ENCODE measurements around the gene PPFIA3.
"Not testable (repeated sequence)": the region's sequence is repeated elsewhere in the genome, so short reads cannot be mapped to it uniquely, and the experiment has no call there.

Gene PPFIA3

GRCh38 chr19:49125025-49125731 is 5.8 kb downstream of the PPFIA3 start:
- peaks cover 23 to 24% of the 10 kb centered on the region in 2 donors for H3K4me1 ChIP-seq (ENCODE audit: control insufficient read depth in 2 of 2, insufficient read depth in 2 of 2, low read length in 2 of 2)
- H3K9ac ChIP-seq (ENCODE audit: low read depth in 1 of 2, low read length in 2 of 2) = peak overlapping the region; percentile 41 to 67
- peak overlapping the region; percentile 64 to 75 for H3K27ac ChIP-seq (ENCODE audit: low read depth in 2 of 2, low read length in 2 of 2)
- H3K27me3 ChIP-seq (ENCODE audit: control insufficient read depth in 2 of 2, insufficient read depth in 2 of 2, low read length in 2 of 2) = peaks cover 2 to 3% of the 10 kb centered on the region in 2 donors
- H3K4me3 ChIP-seq (ENCODE audit: low read length in 2 of 2) = peak overlapping the region in 1 of 2 donors; percentile 49
- H3K9me3 ChIP-seq (ENCODE audit: control insufficient read depth in 2 of 2, low read length in 2 of 2) = no peaks in the 10 kb centered on the region
- no peaks in the 10 kb centered on the region for H3K36me3 ChIP-seq (ENCODE audit: control insufficient read depth in 2 of 2, insufficient read depth in 2 of 2, low read length in 2 of 2)

GRCh38 chr19:49126575-49126974 is 7.2 kb downstream of the PPFIA3 start:
- Histone ChIP-seq H3K27me3 (ENCODE audit: control insufficient read depth in 2 of 2, insufficient read depth in 2 of 2, low read length in 2 of 2) (no peaks in the 10 kb centered on the region), H3K36me3 (ENCODE audit: control insufficient read depth in 2 of 2, insufficient read depth in 2 of 2, low read length in 2 of 2) (no peaks in the 10 kb centered on the region), H3K4me1 (ENCODE audit: control insufficient read depth in 2 of 2, insufficient read depth in 2 of 2, low read length in 2 of 2) (peaks cover 19 to 22% of the 10 kb centered on the region in 2 donors), H3K27ac (ENCODE audit: low read depth in 2 of 2, low read length in 2 of 2) (no peak overlapping the region), H3K4me3 (ENCODE audit: low read length in 2 of 2) (no peak overlapping the region), H3K9ac (ENCODE audit: low read depth in 1 of 2, low read length in 2 of 2) (no peak overlapping the region), H3K9me3 (ENCODE audit: control insufficient read depth in 2 of 2, low read length in 2 of 2) (no peaks in the 10 kb centered on the region)

- H3K9me3 ChIP-seq (ENCODE audit: control insufficient read depth in 2 of 2, low read length in 2 of 2); H3K27ac ChIP-seq (ENCODE audit: low read depth in 2 of 2, low read length in 2 of 2); H3K27me3 ChIP-seq (ENCODE audit: control insufficient read depth in 2 of 2, insufficient read depth in 2 of 2, low read length in 2 of 2); H3K36me3 ChIP-seq (ENCODE audit: control insufficient read depth in 2 of 2, insufficient read depth in 2 of 2, low read length in 2 of 2); H3K9ac ChIP-seq (ENCODE audit: low read depth in 1 of 2, low read length in 2 of 2): not testable (repeated sequence)
- peaks cover 19 to 22% of the 10 kb centered on the region in 2 donors for H3K4me1 ChIP-seq (ENCODE audit: control insufficient read depth in 2 of 2, insufficient read depth in 2 of 2, low read length in 2 of 2)
- peak overlapping the region in 1 of 2 donors; percentile 53 for H3K4me3 ChIP-seq (ENCODE audit: low read length in 2 of 2)
These were observed 7.9 kb downstream of the PPFIA3 start for GRCh38 chr19:49127225-49127624.

GRCh38 chr19:49127674-49128544 is 8.6 kb downstream of the PPFIA3 start:
- H3K9ac ChIP-seq (ENCODE audit: low read depth in 1 of 2, low read length in 2 of 2) = peak overlapping the region in 1 of 2 donors; percentile 58
- H3K4me3 ChIP-seq (ENCODE audit: low read length in 2 of 2) = peak overlapping the region; percentile 58 to 76
- peaks cover 19 to 22% of the 10 kb centered on the region in 2 donors for H3K4me1 ChIP-seq (ENCODE audit: control insufficient read depth in 2 of 2, insufficient read depth in 2 of 2, low read length in 2 of 2)
- no peaks in the 10 kb centered on the region for H3K36me3 ChIP-seq (ENCODE audit: control insufficient read depth in 2 of 2, insufficient read depth in 2 of 2, low read length in 2 of 2)
- no peaks in the 10 kb centered on the region for H3K9me3 ChIP-seq (ENCODE audit: control insufficient read depth in 2 of 2, low read length in 2 of 2)
- no peaks in the 10 kb centered on the region for H3K27me3 ChIP-seq (ENCODE audit: control insufficient read depth in 2 of 2, insufficient read depth in 2 of 2, low read length in 2 of 2)
- peak overlapping the region; percentile 80 to 87 for H3K27ac ChIP-seq (ENCODE audit: low read depth in 2 of 2, low read length in 2 of 2)

GRCh38 chr19:49128545-49129237 is 9.3 kb downstream of the PPFIA3 start:
- no peaks in the 10 kb centered on the region for H3K27me3 ChIP-seq (ENCODE audit: control insufficient read depth in 2 of 2, insufficient read depth in 2 of 2, low read length in 2 of 2)
- H3K9ac ChIP-seq (ENCODE audit: low read depth in 1 of 2, low read length in 2 of 2) = no peak overlapping the region
- H3K9me3 ChIP-seq (ENCODE audit: control insufficient read depth in 2 of 2, low read length in 2 of 2) = no peaks in the 10 kb centered on the region
- peaks cover 21 to 22% of the 10 kb centered on the region in 2 donors for H3K4me1 ChIP-seq (ENCODE audit: control insufficient read depth in 2 of 2, insufficient read depth in 2 of 2, low read length in 2 of 2)
- H3K4me3 ChIP-seq (ENCODE audit: low read length in 2 of 2) = peak overlapping the region; percentile 58 to 76
- H3K27ac ChIP-seq (ENCODE audit: low read depth in 2 of 2, low read length in 2 of 2) = peak overlapping the region; percentile 8 to 80
- no peaks in the 10 kb centered on the region for H3K36me3 ChIP-seq (ENCODE audit: control insufficient read depth in 2 of 2, insufficient read depth in 2 of 2, low read length in 2 of 2)

- Histone ChIP-seq H3K27ac (ENCODE audit: low read depth in 2 of 2, low read length in 2 of 2) (no peak overlapping the region), H3K9ac (ENCODE audit: low read depth in 1 of 2, low read length in 2 of 2) (no peak overlapping the region), H3K4me1 (ENCODE audit: control insufficient read depth in 2 of 2, insufficient read depth in 2 of 2, low read length in 2 of 2) (peaks cover 21 to 22% of the 10 kb centered on the region in 2 donors), H3K36me3 (ENCODE audit: control insufficient read depth in 2 of 2, insufficient read depth in 2 of 2, low read length in 2 of 2) (no peaks in the 10 kb centered on the region), H3K4me3 (ENCODE audit: low read length in 2 of 2) (peak overlapping the region in 1 of 2 donors; percentile 76), H3K9me3 (ENCODE audit: control insufficient read depth in 2 of 2, low read length in 2 of 2) (no peaks in the 10 kb centered on the region), H3K27me3 (ENCODE audit: control insufficient read depth in 2 of 2, insufficient read depth in 2 of 2, low read length in 2 of 2) (no peaks in the 10 kb centered on the region)
These were observed 9.9 kb downstream of the PPFIA3 start for GRCh38 chr19:49129238-49129583.

GRCh38 chr19:49130325-49130724 is 11.0 kb downstream of the PPFIA3 start:
- no peaks in the 10 kb centered on the region for H3K9me3 ChIP-seq (ENCODE audit: control insufficient read depth in 2 of 2, low read length in 2 of 2)
- H3K27me3 ChIP-seq (ENCODE audit: control insufficient read depth in 2 of 2, insufficient read depth in 2 of 2, low read length in 2 of 2) = no peaks in the 10 kb centered on the region
- H3K4me3 ChIP-seq (ENCODE audit: low read length in 2 of 2) = no peak overlapping the region
- H3K9ac ChIP-seq (ENCODE audit: low read depth in 1 of 2, low read length in 2 of 2) = no peak overlapping the region
- H3K36me3 ChIP-seq (ENCODE audit: control insufficient read depth in 2 of 2, insufficient read depth in 2 of 2, low read length in 2 of 2) = no peaks in the 10 kb centered on the region
- H3K4me1 ChIP-seq (ENCODE audit: control insufficient read depth in 2 of 2, insufficient read depth in 2 of 2, low read length in 2 of 2) = peaks cover 13 to 18% of the 10 kb centered on the region in 2 donors
- no peak overlapping the region for H3K27ac ChIP-seq (ENCODE audit: low read depth in 2 of 2, low read length in 2 of 2)

GRCh38 chr19:49132974-49133609 is 13.7 kb downstream of the PPFIA3 start:
- peak overlapping the region; percentile 23 to 48 for H3K27ac ChIP-seq (ENCODE audit: low read depth in 2 of 2, low read length in 2 of 2)
- peak overlapping the region in 1 of 2 donors; percentile 9 for H3K4me3 ChIP-seq (ENCODE audit: low read length in 2 of 2)
- H3K36me3 ChIP-seq (ENCODE audit: control insufficient read depth in 2 of 2, insufficient read depth in 2 of 2, low read length in 2 of 2) = no peaks in the 10 kb centered on the region
- no peaks in the 10 kb centered on the region for H3K9me3 ChIP-seq (ENCODE audit: control insufficient read depth in 2 of 2, low read length in 2 of 2)
- no peak overlapping the region for H3K9ac ChIP-seq (ENCODE audit: low read depth in 1 of 2, low read length in 2 of 2)
- no peaks in the 10 kb centered on the region for H3K27me3 ChIP-seq (ENCODE audit: control insufficient read depth in 2 of 2, insufficient read depth in 2 of 2, low read length in 2 of 2)
- peaks cover 13 to 16% of the 10 kb centered on the region in 2 donors for H3K4me1 ChIP-seq (ENCODE audit: control insufficient read depth in 2 of 2, insufficient read depth in 2 of 2, low read length in 2 of 2)

- H3K36me3 ChIP-seq (ENCODE audit: control insufficient read depth in 2 of 2, insufficient read depth in 2 of 2, low read length in 2 of 2) = no peaks in the 10 kb centered on the region
- H3K4me1 ChIP-seq (ENCODE audit: control insufficient read depth in 2 of 2, insufficient read depth in 2 of 2, low read length in 2 of 2) = peaks cover 8 to 12% of the 10 kb centered on the region in 2 donors
- H3K4me3 ChIP-seq (ENCODE audit: low read length in 2 of 2) = peak overlapping the region in 1 of 2 donors; percentile 9
- no peak overlapping the region for H3K9ac ChIP-seq (ENCODE audit: low read depth in 1 of 2, low read length in 2 of 2)
- no peaks in the 10 kb centered on the region for H3K9me3 ChIP-seq (ENCODE audit: control insufficient read depth in 2 of 2, low read length in 2 of 2)
- peak overlapping the region; percentile 23 to 48 for H3K27ac ChIP-seq (ENCODE audit: low read depth in 2 of 2, low read length in 2 of 2)
- no peaks in the 10 kb centered on the region for H3K27me3 ChIP-seq (ENCODE audit: control insufficient read depth in 2 of 2, insufficient read depth in 2 of 2, low read length in 2 of 2)
These were observed 14.5 kb downstream of the PPFIA3 start for GRCh38 chr19:49133621-49134454.

Data from mucosa of rectum (tissue), 2 donors.